Esophagus (tissue), 2 donors: Measurements from ENCODE around the gene DPYSL4. TPM values are rescaled to one million over a fixed set of nuclear protein-coding genes. Genes with fewer than 3 reads are reported as not detected.

ENCODE experiments used
- H3K27ac ChIP-seq, 2 donors: one replicate each; pipeline ENCODE4 v1.5.1; 2013; ENCODE audit warnings: low read depth in 2 of 2, mild to moderate bottlenecking in 2 of 2, inconsistent platforms in 1 of 2, low read length in 1 of 2, moderate library complexity in 1 of 2
- H3K27me3 ChIP-seq, 2 donors: one replicate each; pipeline ENCODE4 v1.6.1; 2013; ENCODE audit warnings: low read length in 2 of 2, control low read depth in 1 of 2, mild to moderate bottlenecking in 1 of 2; ENCODE audit not compliant: insufficient read depth in 2 of 2, control insufficient read depth in 1 of 2
- H3K36me3 ChIP-seq, 2 donors: one replicate each; pipeline ENCODE4 v1.6.1; 2013; ENCODE audit warnings: low read length in 1 of 2; ENCODE audit not compliant: control insufficient read depth in 2 of 2, insufficient read depth in 2 of 2
- H3K4me1 ChIP-seq, 2 donors: one replicate each; pipeline ENCODE4 v1.6.1; 2013; ENCODE audit warnings: low read length in 1 of 2; ENCODE audit not compliant: control insufficient read depth in 2 of 2, insufficient read depth in 2 of 2
- H3K4me3 ChIP-seq, 2 donors: one replicate each; pipeline ENCODE4 v1.5.1; 2013; ENCODE audit warnings: low read length in 2 of 2, mild to moderate bottlenecking in 2 of 2, low read depth in 1 of 2, moderate library complexity in 1 of 2
- H3K9me3 ChIP-seq, 2 donors: one replicate each; pipeline ENCODE4 v1.6.1; 2013; ENCODE audit warnings: mild to moderate bottlenecking in 2 of 2, low read depth in 1 of 2, low read length in 1 of 2, moderate library complexity in 1 of 2; ENCODE audit not compliant: control insufficient read depth in 2 of 2, insufficient read depth in 1 of 2
- WGBS, 2 donors: extraction: QIAGEN DNeasy Blood & Tissue Kit; methylation state at CpG; one replicate each; pipeline ENCODE4 v1.1.7; 2013; 5-methylcytosine and 5-hydroxymethylcytosine counted together
- polyA plus RNA-seq, 2 donors: library from polyadenylated mRNA; stranded (reverse); fragments of 200-250 nt; gene quantifications; one replicate each; pipeline ENCODE4 v1.2.3, GENCODE V29; 2013
- donor health status: healthy with polysubstance abuse.
- donor health status: Bipolar disorder and iron deficiency.

The DPYSL4 gene
- polyA plus RNA-seq, 2 donors: 0.26 to 0.52 TPM

DNA sequence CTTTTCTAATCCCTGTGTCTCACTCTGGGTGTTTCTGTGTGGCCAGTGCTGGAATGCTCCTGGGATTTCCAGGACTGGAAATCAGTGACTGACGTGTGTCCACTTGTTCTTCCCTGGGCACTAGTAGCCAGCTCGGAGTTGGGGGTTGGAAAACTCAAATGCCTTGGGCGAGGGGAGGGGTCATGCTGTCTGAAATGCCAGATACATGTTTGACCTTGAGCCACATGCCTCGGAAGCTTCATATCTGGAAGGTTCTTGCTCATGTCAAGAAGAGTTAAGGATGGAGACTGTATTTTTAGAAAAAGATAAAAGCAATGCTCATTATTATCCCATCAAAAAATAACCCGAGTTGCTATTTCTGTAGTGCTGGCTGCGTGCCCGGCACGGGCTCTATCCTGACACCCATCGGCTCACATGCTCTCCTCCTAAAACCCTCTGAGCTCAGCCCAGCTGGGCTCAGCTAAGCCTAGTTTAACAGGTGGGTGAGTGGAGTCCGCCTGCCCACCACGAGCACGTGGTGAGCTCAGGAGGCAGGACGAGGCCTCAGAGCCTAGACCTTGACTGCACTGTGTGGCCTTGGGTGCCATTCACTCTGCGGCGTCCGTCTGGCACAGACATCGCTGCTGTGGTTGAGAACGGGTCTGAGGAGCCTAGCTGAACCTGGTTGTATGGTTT lies 6.4 kb downstream of the DPYSL4 start:
- no peaks in the 10 kb centered on the region for H3K27me3 ChIP-seq
- no peak overlapping the region for H3K27ac ChIP-seq
- no peaks in the 10 kb centered on the region for H3K4me1 ChIP-seq
- no peak overlapping the region for H3K4me3 ChIP-seq
- H3K9me3 ChIP-seq: peaks cover 0 to 2% of the 10 kb centered on the region in 2 donors
- no peaks in the 10 kb centered on the region for H3K36me3 ChIP-seq
- 65 to 67% methylated on average over 18 of the region's 18 CpGs for whole genome bisulfite sequencing, 2 donors

DNA sequence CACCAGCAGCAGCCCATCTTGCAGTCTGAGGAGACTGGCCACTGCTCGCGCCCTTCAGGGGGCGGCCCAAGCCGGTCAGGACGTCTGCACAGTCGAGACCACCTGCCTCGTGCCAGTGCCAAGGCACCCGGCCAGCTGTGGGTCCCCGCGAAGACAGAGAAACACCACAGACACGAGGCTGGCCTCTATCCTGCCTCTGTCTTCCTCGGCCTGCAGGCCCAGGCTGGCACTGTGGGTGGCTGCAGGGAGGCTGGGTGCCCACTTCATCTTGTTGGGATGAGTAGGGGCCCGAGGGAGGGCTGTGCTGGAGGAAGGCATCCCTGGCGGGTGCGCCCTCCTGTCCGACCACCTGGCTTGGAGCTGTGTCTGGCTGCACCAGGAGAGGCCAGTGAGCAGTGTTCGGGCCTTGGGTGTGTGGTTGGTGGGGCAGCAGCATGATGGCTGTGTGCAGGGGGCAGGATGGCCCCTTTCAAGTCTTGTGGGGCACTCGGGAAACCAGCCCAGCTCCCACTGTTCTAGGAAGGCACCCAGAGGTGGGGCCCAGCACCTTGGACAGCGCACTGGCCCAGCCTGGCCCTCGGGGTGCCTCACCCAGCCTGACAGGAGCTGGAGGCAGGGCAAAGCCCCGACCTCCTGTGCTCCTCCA lies 7.3 kb downstream of the DPYSL4 start:
- no peak overlapping the region for H3K27ac ChIP-seq
- H3K27me3 ChIP-seq: no peaks in the 10 kb centered on the region
- H3K9me3 ChIP-seq: peaks cover 0 to 2% of the 10 kb centered on the region in 2 donors
- 75 to 76% methylated on average over 21 of the region's 21 CpGs for WGBS, 2 donors
- no peak overlapping the region for H3K4me3 ChIP-seq
- no peaks in the 10 kb centered on the region for H3K4me1 ChIP-seq
- H3K36me3 ChIP-seq: no peaks in the 10 kb centered on the region

DNA sequence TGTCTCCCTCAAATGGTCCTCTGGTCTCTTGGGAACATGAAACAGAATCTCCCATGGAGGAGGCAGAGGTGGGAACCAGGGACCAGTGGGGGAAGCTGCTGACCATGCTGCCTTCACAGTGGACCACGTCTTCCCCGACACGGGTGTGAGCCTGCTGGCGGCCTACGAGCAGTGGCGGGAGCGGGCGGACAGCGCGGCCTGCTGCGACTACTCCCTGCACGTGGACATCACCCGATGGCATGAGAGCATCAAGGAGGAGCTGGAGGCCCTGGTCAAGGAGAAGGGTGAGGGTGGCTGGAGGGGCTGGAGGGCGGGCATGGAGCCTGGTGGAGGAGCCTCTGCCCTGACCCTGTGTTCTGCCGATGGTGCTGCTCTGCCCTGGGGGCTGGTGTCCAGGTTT lies 8.0 kb downstream of the DPYSL4 start:
- Histone ChIP-seq H3K27me3 (no peaks in the 10 kb centered on the region), H3K9me3 (peaks cover 0 to 2% of the 10 kb centered on the region in 2 donors), H3K4me1 (no peaks in the 10 kb centered on the region), H3K27ac (no peak overlapping the region), H3K36me3 (no peaks in the 10 kb centered on the region), H3K4me3 (no peak overlapping the region)
- WGBS, 2 donors: 96% methylated on average over 12 to 15 of the region's 15 CpGs

DNA sequence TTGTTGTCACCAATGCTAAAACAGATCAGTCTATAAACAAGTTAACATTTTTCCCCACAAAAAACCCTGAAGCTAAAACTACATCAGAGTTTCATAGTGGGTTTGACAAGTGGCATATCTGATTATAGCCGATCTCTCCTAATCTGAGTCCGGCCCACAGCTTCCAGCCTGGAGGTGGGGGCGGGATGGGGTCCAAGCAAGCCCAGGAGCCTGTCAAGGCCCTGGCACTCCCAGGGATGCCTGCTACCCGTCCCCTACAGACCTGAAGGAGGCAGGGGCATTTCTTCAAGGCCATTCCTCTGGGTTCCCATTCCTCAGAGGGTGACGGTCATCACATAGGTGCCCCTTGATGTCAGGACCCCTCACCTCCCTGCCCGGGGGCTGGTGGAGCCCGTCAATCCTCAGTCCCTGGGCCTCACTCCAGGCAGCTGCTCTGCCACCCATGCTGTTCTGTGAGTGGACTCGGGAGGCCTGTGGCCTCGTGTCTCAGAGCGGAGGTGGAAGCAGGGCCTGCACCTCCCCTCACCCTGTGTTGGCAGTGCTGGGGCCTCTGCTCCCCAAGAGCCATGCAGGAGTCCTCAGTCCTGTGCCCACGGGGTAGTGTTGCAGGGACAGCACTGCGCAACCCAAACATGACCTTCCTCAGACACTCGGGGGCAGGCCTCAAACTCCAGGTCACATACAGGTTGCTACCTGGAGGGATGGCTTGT lies 8.8 kb downstream of the DPYSL4 start:
- Histone ChIP-seq H3K4me1 (no peaks in the 10 kb centered on the region), H3K27ac (no peak overlapping the region), H3K4me3 (no peak overlapping the region), H3K27me3 (no peaks in the 10 kb centered on the region), H3K9me3 (no peaks in the 10 kb centered on the region), H3K36me3 (no peaks in the 10 kb centered on the region)
- 85 to 86% methylated on average over 13 of the region's 13 CpGs for WGBS, 2 donors

DNA sequence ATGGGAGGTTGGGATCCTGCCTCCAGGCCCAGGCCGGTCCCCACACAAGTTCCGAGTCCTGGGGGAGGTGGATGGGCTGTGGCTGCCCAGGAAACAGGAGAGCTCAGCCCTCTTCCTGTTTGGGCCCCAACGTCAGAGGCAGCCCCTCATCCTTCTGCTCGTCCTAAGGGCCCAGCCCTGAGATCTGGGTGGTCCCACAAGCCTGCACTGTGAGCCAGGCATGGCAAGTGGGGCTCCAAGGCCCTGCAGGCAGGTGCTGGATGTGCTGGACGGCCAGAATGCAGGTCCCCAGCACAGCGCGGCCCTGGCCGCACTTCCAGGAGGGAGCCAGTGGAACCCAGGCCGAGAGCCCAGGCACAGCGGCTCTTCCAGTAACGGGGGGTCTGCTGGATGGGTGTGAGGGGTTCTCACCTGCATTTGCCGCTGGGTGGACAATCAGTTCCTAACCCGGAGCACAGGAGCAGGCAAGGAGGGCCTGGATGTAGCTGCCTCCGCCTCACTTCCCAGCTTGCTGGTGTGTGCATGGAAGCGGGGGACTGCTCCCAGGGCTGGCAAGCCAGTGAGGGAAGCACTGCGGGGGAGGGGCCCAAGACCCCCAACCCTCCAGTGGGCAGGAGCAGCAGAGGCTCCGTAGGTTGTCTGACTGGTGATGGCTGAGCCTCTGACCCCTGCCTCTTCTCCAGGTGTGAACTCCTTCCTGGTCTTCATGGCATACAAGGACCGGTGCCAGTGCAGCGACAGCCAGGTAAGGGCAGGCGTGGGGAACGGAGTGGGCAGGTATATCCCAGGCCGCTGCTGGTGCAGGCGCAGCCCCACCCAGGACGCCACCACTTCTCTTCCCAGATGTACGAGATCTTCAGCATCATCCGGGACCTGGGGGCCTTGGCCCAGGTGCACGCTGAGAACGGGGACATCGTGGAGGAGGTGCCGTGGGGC lies 9.7 kb downstream of the DPYSL4 start:
- no peaks in the 10 kb centered on the region for H3K27me3 ChIP-seq
- H3K4me3 ChIP-seq: no peak overlapping the region
- WGBS, 2 donors: 86 to 88% methylated on average over 29 to 30 of the region's 30 CpGs
- H3K9me3 ChIP-seq: no peaks in the 10 kb centered on the region
- H3K4me1 ChIP-seq: no peaks in the 10 kb centered on the region
- no peak overlapping the region for H3K27ac ChIP-seq
- H3K36me3 ChIP-seq: no peaks in the 10 kb centered on the region

DNA sequence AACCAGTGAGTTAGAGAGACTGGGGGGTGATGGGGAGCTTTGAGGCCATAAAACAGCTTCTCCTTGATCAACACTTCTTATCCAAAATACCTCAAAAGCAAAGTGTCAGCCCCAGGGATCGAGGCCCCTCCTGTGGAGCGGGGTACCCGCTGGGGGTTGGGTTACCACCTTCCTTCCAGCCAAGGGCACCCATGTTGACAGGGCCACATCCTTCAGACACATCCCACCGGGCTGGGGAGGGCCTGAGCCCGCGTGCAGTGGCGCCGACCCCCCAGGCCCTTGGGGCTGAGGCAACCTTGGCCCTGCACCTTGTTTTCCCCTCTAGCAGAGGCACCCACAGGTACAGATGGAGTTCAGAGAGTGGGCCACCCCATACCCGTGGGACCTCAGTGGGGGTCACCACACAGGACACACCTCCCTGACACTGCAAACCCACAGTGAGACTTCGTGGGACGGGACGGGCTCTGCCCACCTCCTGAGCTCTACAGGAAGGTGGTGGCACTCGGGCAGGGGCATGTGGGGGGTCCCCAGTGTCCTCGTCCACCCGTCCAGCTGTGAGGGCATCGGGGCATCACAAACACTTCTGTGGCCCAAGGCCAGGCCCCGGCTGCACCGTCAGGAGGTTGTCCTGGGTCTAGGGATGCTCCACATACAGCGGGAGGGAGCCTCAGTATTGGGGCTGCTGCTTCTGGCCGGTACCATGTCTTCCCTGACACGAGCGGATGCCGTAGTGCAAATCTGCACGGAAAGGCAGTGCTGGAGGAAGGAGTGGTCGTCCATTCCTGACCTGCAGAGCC lies 10.7 kb downstream of the DPYSL4 start:
- H3K27me3 ChIP-seq: no peaks in the 10 kb centered on the region
- no peaks in the 10 kb centered on the region for H3K4me1 ChIP-seq
- no peak overlapping the region for H3K4me3 ChIP-seq
- no peak overlapping the region for H3K27ac ChIP-seq
- H3K9me3 ChIP-seq: no peaks in the 10 kb centered on the region
- 82 to 84% methylated on average over 25 of the region's 25 CpGs for WGBS, 2 donors
- H3K36me3 ChIP-seq: no peaks in the 10 kb centered on the region

DNA sequence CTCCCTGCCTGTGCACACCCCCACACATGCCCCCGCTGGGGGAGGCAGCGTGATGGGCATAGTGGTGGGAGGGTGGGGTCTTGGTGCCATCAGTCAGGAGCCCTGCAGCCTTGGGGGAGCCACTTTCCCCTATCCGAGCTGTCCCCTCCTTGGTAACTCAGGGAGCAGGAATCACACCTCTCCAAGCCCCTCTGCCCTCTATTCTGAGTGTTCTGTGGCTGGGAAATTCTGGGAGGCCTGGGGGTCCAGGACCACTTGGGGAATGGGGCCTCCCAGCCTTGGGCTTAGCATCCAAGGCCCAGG lies 11.3 kb downstream of the DPYSL4 start:
- H3K27ac ChIP-seq: no peak overlapping the region
- no peaks in the 10 kb centered on the region for H3K9me3 ChIP-seq
- WGBS, 2 donors: 74 to 87% methylated on average over 3 of the region's 3 CpGs
- no peaks in the 10 kb centered on the region for H3K4me1 ChIP-seq
- no peak overlapping the region for H3K4me3 ChIP-seq
- no peaks in the 10 kb centered on the region for H3K36me3 ChIP-seq
- H3K27me3 ChIP-seq: no peaks in the 10 kb centered on the region

DNA sequence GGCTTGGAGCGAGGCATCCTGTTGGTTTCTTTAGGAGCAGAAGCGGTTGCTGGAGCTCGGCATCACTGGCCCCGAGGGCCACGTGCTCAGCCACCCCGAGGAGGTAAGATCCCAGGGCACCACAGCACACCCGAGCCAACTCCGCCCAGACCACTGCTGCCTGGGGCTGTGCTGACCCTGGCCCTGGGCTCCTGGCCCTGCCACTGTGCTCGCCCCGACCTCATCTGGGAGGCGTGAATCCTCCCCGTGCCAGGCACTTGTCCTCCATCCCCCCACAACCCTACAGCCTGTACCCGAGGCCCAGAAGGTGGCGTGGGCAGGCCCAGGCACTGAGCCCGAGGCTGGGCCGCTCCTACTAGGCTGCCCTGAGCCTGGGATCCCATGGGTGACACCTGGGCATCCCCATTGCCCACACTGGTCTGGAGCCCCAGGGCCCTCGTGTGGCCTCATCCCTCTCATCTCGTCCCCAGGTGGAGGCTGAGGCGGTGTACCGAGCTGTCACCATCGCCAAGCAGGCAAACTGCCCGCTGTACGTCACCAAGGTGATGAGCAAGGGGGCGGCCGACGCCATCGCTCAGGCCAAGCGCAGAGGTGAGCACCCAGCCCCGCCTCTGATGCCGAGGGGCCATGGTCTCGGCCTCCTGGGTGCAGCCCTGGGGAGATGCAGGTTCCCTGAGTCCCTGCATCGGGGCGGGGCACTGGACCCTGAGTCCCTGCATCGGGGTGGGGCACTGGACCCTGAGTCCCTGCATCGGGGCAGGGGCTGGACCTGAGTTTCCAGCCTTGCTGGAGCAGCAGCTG lies 11.8 kb downstream of the DPYSL4 start:
- peaks cover 0 to 2% of the 10 kb centered on the region in 2 donors for H3K4me1 ChIP-seq

More for the DNA sequence above, 11.8 kb downstream of the DPYSL4 start:
- H3K9me3 ChIP-seq: no peaks in the 10 kb centered on the region
- H3K4me3 ChIP-seq: no peak overlapping the region
- no peaks in the 10 kb centered on the region for H3K36me3 ChIP-seq
- no peaks in the 10 kb centered on the region for H3K27me3 ChIP-seq
- 82 to 88% methylated on average over 35 of the region's 35 CpGs for WGBS, 2 donors
- no peak overlapping the region for H3K27ac ChIP-seq
